Measurements from ENCODE around the gene FBP1.

FBP1 gene
- total RNA-seq, result 0.61 to 0.94 reads per million in 2 donors

DNA sequence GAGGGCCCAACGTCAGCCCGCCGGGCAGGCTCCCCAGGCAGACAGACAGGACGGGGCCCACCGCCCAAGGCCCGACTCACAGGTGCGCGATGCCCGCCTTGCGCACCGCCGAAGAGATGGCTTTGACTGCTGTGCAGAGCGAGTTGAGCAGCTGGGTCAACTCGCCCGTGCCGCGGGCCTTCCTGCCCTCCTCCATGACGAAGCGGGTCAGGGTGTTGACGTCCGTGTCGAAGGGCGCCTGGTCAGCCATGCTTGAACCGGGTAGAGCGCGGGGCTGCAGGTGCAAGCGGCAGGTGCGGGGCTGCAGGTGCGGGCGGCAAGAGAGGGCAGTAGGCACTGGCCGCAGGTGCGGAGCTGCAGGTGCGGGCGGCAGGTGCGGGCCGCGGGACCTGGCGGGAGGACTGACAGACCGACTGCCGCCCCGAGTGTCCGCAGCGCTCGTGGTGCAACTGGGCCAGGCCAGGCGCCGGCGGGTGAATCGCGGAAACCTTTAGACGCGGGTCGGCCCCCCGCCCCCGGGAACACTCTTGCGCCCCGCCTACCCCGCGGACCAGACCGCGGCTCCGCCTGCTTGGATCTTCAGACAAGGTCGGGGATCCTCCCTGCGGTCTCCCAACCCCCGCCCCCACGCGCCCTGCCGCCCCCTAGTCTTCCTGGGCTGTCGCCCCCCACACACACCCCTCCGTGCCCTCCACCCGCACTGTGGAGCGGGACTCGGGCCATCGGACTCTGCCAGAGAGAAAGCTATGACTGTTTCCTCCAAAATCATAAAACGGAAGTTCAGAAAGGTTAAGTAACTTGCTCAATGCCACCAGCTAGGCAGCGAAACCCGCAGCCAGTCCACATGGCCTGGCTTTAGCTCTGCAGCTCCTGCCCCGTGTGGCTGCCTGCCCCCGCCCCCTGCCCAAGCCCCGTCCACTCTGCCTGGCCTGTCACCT, at the start of gene FBP1:
Gene FBP1, minus strand, starts transcription at position 458 of the 938 bp plus-strand sequence. Its CDS starts 208 bp downstream, at position 250.
- DNase-seq, result peak in 3 of 5 experiments; percentile 7 to 49 (median 25)

DNA sequence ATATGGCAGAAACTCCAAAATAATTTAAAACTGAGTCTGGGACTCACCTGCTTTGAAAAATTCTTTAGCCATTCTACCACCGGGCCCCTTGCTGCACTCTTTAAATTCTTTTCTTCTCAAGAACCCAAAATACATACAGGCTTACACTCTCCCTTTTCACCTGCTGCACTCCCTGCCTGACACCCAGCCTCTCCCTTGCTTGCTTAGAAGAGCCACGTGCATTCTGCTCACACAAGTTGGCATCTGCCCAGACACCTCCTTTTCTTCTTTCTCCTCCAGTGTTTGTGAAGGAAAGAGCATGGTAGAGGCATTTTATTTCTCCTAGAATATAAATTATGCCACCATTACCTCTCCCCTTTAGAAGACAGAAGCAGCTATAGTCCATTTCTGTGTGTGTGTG, 48.1 kb upstream of the FBP1 start:
- DNase-seq, result no peak

DNA sequence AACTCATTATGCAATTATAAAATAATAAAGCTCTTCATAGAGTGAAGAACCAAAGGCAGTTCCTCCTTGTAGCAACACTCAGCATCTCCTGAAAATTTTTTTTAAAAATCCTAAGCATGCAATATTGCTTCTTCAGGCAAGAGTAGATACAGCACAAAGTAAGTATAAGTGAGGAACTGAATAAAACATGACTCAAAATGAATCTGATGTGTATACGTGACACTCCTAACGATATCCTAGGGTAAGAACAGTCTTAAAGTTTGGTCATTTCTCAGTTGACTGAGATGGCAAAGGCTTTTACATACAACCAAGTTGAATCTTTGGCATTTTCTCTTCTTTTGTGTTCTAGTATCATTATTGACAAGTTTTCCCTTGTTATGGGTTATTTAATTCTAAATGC, 46.0 kb upstream of the FBP1 start:
- DNase-seq, result peak in 1 of 5 experiments; percentile 30

DNA sequence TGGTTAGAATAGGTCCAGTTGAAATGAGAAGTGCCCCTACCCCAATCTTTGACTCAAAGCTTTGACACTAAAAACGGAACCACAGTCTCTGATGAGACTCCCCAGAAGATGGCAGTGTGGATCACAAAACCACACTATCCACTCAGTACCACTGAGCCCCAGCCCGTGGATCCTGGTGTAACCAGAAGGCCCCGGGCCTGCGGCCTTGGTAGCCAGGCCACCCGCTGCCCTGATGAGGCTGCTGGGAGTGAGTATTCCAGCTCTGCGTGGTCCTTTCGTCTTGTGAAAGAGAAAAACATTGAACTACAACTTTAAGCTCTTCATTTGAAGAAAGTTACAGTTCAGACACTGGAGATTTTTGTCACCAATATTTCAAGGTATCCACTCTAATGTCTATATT, 42.2 kb upstream of the FBP1 start:
- peak in 4 of 5 experiments; percentile 18 to 68 (median 30) for DNase-seq

DNA sequence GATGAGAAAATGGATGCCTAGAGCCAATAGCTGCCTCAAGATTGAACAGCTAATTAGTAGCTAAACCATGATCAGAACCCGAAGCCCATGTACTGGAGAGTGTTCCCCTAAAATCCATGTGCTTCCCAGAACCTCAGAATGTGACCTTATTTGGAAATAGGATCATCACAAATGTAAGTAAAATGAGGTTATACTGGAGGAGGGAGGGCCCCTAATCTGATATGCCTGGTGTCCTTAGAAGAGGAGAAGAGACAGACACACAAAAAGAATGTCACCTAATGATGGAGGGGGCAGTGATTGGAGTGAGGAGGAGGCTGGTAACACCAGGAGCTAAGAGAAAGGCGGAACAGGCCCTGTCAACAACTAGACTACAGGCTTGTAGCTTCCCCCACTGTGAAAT, 41.3 kb upstream of the FBP1 start:
- DNase-seq, result no peak

DNA sequence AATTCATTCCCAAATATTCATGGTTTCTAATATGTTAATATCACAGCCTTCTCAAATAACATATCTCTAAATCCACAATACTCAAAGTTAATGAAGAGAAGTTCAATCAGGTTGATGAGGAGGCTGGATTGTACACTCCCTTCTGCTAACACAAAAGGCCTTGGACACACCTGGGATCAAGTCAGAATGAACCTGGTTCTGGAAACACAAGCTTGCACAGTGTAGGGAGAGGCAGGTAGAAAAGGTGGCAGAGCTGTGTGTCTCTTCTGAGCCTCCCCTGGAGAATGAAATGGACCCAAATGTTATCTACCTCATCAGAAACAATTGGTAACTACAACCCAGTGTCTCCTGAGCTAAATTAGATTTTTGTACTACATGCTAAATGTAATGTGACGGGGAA, 40.7 kb upstream of the FBP1 start:
- DNase-seq, result no peak

DNA sequence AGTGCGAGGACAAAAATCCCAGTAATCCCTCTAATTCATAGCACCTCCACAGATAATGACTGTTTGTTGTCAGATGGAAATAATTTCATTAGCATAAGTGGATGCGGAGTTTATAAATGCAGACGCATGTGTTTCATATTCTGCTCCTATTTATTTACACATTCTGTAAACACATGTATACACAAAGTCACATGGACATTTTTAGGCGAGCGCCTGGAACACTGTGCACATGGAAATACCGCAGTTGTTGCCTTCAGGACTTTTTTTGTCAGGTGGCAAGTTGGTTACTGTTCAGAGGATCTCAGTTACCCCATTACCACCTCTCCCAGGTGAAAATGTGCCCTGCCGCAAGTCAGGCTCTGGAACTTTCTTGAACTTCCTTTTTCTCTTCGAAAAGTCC, 40.3 kb upstream of the FBP1 start:
- DNase-seq, result no peak

DNA sequence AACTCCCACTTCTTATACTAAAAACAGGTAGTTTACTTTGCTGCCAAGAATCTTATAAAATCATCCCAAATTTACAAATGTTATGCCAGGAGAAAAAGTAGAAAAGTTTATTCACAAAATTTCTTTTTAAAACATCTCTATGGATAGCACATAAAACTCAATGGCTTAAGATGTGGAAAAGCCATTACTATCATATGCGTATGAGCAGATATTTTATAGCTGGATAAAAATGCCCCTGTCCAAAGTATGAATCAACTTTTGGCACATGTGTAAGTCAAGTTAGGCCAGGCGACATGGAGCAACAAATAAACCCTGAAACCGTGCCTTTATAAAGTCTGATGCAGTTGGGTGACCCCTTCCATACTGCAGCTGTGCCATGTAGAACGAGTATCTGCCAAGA, 38.6 kb upstream of the FBP1 start:
- DNase-seq, result no peak

DNA sequence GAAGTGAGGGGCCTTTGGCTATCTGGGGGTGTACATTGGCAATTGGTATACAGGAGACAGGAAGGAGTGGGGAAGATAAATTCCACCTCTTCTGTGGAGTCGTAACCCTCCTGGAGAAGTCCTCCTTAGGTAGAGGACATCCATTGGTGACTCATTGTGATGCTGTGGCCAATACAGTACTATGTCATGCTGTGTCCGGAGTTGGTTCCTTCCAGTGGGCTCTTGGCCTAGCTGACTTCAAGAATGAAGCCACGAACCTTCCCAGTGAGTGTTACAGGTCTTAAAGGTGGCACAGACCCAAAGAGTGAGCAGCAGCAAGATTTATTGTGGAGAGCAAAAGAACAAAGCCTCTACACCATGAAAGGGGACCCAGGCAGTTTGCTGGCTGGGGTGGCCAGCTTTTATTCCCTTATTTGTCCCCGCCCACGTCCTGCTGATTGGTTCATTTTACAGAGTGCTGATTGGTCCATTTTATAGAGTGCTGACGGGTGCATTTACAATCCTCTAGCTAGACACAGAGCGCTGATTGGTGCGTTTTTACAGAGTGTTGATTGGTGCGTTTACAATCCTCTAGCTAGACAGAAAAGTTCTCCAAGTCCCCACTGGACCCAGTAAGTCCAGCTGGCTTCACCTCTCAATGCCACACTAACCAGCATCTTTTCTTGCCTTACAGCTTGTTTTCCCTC, 37.3 kb upstream of the FBP1 start:
- no peak for DNase-seq

DNA sequence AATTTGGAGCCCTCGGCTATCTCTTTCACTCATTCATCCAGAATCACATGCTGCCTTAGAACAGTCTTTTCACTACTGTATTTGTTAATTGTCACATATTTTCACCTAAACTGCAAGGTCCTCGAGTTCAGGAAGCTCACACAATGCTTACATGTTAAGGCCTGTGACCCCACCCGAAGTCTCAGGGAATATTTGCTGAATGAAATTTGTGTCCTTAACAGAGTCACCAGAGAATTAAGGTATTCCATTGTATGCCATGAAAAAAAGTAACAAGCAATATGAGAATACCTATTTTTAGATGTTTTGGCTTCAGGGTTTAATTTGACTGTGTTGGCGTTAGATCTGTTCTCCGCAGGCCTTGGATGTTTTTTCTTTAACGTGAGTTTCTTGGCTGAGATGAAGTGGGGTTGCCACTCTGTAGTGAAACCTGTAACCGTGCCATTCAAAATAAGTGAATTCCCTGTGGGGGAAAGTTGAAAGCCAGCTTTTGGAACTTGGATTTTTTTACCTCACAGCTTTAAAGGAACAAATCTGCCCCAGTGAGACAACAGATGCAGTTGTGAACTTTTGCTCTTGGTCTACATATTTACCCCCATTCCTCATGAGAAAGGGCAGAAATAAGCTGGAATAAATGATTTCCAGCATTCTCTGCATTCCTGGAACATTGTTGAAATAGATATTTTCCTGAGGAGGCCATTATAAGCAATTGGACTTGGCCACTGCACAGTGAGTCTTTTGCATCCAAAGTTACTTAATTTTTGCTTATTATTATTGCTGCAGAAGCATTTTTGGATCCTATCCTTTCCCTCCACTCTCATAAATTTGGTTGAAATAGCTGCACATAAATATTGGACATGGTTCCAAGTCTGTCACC, 35.9 kb upstream of the FBP1 start:
- no peak for DNase-seq

DNA sequence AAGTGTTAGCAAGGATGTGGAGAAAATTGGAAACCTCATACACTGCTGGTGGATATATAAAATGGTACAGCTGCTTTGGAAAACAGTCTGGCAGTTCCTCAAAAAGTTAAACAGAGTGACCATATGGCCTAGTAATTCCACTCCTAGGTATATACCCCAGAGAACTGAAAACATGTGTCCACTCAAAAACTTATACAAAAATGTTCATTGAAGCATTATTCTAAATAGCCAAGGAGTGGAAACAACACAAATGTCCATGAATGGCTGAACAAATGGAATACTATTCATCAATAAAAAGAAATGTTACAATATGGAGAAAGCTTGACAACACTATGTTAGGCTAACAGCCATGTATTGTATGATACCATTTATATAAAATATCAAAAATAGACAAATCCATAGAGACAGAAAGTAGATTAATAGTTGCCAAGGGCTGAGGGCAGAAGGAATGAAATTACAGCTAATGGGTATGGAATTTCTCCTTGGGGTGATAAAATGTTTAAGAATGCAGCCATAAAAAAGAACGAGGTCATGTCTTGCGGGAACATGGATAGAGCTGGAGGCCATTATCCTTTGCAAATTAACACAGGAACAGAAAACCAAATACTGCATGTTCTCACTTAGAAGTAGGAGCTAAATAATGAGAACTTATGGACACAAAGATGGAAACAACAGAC, 33.6 kb upstream of the FBP1 start:
- DNase-seq, result no peak

DNA sequence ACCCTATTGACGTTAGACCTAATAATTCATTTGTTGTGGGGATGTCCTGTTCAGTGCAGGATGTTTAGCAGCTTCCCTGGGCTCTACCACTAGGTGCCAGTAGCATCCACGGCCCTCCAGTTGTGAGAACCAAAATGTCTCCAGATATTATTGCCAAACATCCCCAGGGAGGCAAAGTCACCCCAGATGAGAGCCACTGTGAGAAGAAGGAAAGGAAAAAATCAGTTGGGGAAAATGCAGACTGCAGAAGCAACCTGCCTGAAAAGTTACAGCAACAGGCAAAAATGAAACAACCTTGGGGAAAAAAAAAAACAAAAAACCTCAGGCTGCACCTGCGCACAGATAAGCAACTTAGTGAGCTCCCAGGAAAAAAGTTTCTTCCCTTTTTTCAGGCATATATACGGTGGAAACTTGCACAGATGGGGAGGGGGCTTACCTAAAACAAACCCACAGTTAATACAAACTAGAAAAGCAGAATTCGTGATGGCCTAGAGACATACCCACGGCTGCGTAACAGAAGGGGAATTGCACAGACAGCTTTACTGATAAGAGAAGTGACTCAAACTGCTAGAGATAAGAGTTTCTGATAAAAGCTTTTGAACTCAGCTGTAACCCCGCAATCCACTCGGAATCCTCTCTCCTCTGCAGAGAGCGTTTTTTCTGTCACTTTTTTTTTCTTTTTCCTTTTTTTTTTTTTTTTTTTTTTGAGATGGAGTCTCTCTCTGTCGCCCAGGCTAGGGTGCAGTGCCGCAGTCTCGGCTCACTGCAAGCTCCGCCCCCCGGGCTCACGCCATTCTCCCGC, 29.8 kb upstream of the FBP1 start:
- peak in 4 of 5 experiments; percentile 7 to 83 (median 27) for DNase-seq

DNA sequence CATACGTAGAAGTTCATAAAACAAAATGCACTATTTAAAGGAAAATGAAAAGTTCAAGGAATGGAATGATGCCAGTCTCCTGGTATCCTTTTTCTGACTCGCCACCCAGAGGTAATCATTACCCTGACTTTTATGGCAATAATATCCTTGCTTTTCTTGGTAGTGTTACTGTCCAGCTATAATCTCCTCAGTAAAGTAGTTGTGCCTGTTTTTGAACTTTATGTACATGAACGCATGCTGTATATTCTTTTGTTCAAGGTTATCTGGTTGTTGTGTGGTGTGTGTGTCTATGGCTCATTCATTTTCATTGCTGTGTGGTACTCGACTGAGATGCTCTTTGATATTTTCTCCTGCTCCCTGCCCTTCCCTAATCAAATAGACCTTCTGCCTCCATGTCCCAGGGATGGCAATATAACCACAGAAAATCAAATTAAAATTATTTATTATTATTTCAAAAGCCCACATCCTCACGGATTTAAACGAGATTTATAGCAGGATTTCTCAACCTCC, 29.2 kb upstream of the FBP1 start:
- DNase-seq, result no peak

DNA sequence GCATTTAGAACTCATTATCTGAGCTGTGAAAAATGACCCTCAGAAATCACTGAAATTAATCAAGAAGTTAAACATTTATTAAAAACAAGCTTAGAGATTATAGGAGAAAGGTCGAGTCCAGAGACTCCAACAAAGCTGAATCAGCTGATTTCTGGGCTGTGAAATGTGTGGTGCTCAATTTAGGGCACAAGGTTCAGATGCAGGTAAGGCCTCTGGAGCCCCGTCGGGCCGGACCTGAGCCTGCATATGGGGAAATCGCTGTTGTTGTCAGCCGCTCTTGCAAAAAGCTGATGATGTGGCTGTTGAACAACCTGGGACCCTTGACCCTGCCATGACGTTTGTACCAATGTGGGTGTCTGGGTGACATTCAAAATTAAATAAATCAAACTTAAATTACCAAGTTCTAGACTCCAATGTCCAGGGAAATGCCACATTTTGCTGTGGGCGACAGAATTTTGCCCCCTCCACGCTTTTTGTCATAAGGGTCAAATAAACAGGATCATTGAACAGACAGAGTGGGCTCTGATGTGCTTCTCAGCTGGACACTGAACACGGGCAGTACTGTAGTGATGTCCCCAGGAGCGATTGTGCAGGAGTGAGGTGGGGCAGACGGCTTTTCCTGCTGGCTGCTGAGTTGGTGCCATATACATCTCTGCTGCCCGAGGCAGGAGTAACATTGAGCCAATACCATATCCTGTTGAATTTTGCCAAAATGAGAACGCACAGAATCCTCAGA, 27.2 kb upstream of the FBP1 start:
- DNase-seq, result no peak

DNA sequence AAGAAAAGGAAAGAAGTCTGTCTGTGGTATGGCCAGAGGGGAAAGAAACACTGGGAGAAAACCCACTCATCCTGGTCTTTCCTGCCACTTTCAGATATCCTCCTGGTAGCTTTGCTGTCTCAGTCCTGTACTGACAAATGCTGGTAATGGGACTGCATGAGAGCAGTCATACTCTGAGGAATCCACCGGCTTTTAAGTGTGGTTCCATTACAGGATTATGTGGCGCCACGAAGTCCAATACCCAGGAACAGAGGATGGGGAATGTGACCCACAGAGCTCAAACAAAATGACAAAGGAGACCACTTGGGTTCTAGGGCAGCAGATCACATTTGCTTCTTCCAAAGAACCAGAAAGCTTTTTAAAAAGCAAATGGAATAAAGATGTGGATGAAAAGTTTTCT, 26.3 kb upstream of the FBP1 start:
- DNase-seq, result no peak

DNA sequence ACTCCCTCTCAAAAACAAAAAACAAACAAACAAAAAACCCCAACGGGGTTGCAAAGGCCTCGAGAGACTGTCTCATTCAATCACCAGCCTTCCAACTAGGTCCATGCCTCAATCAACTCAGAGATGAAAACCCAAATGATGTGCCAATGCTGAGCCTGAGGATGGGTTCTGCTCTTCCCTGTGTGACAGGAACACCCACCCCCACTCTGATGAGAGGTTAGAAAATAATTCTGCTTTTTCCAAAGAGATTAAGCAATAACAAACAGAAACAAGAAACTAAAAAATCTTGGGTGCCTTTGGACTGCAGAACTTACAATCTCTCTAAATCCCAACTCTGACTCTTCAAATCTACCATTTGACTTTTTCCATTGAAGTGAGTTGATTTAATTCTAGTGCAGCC, 25.5 kb upstream of the FBP1 start:
- no peak for DNase-seq

DNA sequence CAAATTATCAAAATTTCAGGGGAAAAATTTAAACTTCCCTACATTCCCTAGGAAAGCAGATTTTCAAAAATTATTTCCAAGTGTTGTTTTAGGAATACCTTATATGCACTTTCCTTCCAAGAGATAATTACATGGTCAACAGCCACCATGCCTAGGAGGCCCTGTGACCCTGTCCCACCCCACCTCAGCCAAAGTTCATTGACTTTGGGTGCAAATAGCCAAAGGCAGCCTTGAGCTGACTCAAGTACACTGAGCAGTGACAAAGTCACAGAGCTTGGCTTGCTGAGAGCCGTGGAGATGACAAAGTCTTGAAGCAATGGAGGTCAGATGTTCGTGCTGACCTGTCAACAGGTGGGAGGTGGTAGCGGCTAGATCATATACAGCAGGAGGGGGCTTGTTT, 24.3 kb upstream of the FBP1 start:
- no peak for DNase-seq

DNA sequence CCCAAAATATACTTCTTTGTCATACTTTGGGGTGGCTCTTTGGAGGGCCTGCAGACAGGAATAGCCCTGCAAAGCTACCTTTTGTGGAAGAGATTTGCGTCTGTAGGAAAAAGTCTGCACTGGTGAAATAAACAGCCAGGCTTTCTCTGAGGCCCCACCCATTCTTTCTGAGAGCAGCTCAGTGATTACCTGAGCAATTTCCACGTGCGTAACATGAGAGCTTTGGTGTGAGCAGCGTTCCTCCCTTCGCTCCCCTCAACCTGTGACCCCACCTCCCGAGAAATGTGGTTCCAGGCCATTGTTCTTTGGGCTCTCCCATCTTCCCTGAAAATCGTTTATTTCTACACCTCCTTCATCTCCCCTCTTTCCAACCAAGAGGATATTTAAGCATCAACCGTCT, 23.8 kb upstream of the FBP1 start:
- DNase-seq, result no peak

DNA sequence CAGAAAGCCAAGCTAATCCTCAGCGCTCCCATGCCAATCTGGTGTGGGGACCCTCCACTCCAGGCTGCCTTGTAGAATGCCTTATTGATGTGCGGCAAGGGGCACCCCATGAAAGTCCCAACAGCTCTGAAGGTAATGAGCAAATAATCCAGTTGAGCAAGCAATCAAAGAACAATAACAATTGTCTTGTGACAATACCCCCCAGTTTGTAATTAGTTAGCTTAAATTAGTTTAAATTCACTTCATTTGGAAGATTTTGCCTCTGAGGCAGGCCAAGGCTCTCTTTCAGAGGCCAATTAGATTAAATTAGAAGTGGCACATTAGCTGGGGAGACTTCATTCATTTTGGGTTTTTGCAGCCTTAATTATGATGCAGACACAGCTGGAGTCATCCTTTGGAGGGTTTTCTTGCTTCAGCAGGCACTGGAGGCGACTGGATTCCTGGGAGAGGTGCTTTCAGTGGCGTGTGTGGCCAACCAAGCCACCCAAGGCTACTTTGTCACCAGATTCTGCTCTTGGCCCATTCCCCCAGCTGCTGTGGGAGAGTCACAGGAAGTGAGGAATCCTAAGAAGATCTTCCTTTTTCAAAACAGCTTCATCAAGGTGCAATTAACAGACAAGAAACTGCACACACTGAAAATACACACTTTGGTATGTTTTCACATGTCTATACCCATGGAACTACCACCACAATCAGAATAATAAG, 17.9 kb upstream of the FBP1 start:
- no peak for DNase-seq

DNA sequence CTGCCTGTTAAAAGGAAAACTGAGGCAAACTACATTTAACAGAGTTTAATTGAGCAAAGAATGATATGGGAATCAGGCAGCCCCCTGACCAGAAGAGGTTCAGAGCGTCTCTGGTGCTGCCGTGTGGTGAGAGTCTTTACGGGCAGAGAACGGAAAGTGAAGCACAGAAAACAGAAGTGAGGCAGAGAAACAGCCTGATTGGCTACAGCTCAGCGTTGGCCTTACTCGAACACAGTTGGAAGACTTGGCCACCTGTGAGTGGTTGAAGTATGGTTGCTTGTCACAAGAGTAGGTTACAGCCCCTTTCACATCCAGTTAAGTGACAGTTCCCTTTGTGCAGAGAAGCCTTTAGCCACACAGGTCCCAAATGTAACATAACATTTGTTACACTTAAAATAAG, 16.9 kb upstream of the FBP1 start:
- DNase-seq, result peak in 2 of 5 experiments; percentile 10 to 91
